ENCODE results near the gene ITPRIP.
A peak's percentile ranks its signal among the peaks of the same experiment; 100 is the strongest.

Gene ITPRIP

DNA sequence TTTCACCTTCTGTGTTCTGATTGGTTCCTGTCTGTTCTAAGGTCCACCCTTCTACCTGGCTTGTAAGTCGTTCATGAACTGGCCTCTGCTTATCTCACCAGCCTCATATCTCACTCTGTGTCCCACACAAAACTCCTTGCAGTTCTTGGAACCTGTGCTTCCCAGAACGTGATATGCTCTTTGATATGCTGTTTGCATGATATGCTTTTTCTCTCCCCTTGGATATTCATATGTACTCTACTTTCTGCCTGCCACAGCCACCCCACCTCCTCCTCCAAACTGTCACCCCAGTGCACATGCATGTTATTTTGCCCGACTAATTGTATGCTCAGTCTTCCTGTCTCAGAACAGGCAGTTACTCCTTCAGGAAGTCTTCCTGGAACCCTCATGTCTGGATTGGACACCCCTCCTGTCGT, 1.9 kb upstream of the ITPRIP start:
- DNase-seq: no peak

DNA sequence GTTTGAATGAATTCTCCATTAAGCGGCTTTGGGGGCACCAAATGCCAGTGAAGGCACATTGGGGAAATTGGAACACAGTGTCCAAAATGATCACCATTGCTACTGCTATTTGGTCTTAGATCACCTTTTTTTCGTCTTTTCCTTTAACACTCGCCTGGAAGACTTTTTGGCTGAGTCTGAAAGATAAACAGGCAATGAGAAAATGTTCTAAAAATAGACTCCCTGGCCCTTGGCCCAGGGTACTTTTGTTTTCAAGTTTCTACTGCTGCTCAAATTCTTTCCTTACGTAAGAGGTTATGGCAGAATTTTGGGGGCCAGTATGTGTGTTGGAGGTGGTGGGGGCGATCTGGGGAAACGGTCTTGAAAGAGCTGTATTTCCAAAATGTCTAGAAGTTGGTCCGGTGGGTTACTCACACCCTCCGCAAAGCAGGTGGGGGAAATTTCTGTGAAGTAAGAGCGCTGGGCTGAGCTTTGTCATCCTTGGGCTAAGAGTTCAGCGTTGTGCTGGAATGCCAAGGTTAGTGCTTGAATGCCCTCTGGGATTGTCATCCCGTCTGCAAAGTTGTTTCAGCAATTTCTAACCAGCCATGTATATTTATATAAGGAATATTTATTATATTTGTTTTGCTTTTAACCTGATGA, 1.3 kb upstream of the ITPRIP start:
- no peak for DNase-seq

DNA sequence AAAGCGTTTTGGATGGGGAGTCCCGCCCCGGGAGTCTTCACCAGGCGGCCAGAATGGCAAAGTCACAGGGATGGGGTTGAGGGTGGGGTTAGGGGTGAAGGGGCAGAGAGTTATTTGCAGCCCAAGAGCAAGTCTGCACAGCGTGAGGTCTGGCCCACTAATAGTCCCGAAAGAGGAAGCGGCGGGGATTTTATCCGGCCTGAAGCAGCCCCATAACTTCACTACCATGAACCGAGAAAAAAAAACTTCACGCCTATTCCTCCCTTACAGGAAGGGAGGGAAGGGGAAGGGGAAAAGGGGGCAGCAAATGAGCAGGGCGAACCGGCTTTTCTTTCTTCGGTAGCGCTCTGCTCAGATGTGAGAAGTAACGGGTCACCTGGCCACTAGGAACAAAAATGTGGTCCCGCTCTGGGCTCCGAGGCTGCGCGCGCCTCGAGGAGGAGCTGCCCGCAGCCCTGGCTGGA, 712 bp downstream of the ITPRIP start:
- DNase-seq: no peak

DNA sequence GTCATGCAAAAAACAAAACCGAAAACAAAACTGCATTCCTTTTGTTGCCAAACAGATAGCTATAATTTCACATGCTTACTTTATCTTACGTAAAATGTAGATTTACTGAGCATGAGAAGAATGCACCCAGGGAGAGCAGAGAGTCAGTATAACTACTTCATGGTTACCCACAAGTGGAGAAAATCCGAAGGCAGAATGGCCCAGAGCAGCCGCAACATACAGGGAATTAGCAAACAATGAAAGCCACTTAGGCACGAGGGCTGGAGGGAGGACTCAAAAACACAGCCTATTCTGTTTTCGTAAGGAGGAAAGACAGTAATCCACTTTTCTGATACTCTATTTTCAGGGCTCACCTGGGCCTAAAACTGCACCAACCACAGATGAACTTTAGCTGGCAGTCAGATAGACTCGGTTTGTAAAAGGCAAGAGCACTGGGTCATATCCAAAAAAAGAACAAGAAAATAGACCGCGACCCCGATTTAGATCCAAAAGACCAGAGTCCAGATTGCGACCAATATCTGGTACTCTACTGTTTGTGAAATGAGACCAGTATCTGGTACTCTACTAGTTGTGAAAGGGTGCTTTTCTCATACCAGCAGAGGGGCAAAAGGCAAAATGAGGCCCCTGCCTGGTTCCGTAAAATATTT, 1.3 kb downstream of the ITPRIP start:
- no peak for DNase-seq

DNA sequence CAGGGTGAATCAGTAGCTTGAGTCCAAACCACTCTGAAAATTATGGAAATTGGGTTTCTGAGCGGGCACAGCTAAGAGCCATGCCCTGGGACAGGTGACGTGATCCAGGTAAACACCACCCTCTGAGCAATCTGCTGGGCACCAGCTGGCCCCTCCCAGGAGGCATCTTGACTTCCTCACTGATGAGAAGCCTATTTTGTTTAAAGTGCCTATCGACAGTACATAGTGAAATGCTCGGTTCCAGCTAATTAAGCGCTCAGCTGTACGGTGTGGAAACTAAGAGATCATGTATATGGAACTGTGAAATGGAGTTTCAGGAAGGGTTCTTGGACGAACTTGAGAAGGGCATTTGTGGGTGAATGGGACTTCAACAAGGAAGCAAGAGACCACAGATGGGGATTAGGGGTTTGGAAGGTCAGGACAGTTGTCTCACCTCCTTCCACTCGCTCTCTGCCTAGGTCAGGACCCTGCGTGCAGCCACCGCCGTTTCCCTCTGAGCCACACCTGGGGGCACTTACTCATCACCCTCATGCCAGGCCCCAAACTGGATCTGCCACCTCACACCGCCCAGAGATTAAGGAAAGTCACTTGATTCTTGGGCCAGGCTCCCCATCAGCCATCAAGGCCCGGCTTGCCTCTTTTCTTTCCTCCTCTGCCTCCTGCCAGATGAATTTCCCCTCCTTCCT, 3.2 kb downstream of the ITPRIP start:
- peak; percentile 5 to 62 for DNase-seq

DNA sequence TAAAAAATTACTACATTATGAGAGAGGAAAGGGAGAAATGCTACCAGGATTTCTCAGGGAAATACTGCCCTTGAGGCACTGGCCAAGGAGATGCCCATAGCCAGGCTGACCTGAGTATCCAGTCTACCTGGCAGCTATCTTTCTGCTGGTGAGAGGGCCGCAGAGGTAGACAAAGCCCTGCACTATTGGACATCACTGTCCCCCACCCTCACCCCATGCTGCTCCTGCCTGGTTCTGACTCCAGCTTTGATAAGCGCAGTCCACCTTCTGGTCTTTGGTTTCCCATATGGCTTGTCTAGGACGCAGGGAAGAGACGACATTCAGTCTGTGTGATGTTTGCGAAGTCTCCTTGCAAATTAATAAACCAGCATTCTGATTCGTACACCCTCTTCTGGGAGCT, 3.7 kb downstream of the ITPRIP start:
- peak in 1 of 2 experiments; percentile 41 for DNase-seq

DNA sequence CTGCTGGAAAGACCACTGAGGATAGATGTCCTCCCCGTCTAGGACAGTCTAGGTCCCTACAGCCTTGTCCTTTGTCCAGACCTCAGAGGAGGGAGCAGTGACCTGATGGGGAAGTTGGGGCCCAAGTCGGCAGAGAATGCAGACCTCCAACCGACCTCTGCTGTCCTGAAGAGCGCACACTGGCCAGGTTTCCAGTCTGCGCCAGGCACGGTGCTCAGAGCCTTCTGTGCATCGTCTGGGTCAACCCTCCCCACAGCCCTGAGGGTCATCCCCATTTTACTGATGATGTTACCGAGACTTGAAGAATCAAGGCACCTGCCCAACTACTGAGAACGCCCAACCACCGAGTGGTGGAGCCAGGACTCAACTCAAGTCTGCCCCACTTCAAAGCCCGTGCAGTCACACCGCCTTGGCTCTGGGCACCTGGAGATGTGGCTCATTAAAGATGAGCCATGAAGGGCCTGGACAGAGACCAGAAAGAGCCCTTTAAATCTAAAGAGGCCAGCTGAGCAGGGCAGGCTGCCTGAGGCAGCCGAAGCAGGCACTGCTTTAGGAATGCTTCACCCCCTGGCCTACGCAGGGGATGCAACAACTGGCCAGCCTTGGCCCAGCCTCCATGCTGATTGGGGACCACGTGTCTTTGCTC, 4.4 kb downstream of the ITPRIP start:
- no peak for DNase-seq

DNA sequence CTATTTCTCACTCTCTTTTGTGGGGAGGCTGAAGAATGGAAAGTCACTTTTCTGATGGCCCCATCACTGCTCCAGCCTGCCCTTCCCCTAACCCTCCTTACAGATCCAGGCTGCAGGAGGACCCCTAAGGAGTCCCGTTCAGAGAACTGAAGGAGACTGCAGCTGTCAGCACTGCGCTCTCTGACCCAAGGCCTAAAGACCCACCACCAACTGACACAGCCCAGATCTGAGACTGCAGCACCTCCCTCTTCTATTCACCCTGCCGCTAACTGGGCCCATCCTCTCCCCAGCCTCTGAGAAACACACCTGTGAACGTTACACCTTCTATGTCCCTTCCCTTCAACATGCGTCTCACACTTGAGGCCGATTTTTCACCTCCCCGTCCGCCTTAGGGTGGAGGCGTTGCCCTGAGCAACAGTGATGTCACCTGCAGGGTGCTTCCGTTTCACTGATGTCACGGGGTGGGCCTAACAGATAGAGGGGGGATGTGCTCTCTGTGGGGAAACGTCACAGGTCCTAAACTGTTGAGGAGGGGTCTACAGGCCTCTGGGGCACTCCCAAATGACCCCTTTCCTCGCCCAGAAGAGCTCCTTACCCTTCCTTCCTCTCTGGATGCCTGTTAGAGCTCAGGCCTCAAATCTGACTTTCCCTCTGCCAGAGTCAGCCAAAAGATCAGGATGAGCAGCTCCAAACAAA, 5.1 kb downstream of the ITPRIP start:
- no peak for DNase-seq

DNA sequence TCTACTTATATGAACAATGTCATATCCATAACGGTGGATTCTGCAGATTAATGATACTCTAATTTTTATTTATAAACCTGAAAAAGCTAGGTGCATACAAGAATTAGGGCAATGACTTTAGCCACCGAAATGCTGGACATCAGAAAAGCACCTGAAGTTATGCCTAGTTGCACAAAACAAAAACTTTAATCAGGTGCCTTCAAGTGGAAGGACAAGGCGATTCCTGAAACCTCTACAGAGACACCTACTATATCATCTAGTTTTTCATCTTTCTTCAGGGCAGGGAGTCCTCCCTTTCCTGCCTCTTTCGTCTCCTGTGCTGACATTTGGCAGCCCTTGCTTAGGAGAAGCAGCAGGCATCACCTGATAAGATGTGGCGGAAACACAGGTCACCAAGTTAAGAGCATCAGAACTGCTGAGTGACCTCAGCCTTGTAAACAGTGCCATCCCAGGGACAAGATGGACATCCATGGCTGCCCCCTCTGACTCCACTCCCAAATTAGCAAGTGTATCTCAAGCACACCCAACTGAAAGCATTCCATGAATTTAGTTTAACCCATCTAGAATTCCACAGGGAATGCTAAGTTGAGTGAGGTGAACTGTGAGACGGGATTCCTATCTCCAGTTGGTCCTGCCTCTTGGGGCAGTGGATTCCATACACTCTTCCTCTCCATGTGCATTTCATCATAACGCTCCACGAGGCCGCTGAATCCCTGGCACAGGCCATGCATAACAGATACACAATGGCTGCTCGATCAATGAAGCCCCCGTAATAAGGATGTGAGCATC, 5.8 kb downstream of the ITPRIP start:
- DNase-seq: no peak

DNA sequence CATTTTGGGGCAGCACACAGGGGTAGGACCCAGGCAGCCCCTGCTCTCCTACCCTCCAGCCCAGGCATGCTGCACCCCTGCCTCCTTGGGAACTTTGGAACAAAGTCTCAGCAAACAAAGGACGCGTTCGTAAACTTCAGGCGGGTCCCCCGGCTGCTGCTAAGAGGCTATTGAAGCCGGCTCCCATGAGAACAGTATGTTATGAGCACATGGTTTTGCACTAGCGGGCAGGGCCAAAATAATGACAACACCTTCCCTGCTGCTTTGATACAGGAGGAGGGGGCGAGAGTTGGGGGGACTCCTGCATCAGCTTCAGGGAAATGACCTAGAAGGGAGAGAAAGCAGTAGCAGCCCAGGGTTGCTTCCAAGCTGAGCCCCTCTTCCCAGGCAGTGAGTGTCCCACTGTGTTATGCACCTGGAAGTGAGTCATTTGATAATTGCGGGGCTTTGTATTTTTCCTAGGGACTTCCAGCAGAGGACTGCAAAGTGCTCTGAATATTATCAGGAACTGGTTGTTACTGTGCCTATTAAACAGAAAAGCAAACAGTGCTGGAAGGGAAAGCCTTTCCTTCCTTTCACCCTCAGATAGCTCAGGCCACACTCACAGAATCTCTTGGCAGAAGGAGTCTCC, 6.9 kb downstream of the ITPRIP start:
- no peak for DNase-seq

DNA sequence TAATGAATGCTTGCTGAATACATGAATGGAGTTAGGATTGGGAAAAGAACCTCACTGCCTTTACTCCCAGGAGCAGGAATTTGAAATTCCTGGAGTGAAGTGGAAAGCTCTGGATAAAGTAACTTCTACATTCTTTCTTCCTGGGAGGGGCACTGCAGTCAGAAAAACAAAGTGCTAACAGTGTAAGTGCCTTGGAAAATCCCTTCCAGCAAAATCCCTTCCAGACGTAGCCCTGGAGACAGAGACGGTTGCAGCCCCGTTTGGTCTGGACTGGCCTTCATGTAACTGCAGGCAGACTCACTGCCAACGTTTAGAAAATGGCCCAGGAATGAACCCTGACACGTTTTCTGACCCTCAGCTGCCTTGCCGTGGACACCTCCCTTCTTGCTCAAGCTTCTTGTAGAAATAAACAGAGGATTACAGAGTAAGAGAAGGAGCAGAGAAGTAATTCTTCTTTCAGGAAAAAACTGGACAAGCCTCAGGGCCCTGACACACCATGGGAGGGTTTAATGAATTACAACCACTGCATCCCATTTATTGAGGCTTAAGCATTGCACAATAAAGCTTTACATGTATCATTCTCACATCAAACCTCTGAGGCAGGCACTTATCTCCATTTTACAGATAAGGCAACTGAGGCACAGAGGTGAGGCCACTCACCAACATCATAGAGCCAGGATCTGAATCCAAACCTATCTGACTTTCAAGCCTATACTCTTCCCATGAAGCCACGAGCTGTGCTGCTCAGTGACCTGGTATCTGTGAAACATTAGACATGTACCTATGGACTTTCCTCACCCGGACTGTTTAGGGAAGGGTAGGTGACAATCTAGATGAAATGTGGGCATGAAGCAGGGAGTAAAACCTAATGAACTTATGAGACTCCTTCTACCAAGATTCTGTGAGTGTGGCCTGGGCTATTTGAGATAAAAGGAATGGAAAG, 7.8 kb downstream of the ITPRIP start:
- DNase-seq: no peak

DNA sequence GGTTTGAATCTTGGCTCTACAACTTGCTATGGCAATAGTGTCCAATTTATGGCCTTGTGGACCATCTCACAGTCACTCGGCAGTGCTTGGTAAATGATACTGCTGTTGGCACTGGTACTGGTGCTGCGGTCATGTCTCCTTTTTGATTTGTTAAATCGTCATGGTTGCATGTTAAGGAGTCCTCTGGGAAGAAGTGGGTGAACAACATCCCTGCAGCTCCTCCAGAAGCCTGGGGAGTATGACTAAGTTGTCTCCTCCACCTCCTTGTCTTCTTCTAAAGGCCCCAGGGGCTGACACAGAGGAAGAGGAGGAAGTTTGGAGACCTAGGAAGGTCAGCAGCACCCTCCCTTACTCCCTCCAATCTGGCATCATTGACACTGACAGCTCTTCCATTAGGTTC, 8.5 kb downstream of the ITPRIP start:
- no peak for DNase-seq

DNA sequence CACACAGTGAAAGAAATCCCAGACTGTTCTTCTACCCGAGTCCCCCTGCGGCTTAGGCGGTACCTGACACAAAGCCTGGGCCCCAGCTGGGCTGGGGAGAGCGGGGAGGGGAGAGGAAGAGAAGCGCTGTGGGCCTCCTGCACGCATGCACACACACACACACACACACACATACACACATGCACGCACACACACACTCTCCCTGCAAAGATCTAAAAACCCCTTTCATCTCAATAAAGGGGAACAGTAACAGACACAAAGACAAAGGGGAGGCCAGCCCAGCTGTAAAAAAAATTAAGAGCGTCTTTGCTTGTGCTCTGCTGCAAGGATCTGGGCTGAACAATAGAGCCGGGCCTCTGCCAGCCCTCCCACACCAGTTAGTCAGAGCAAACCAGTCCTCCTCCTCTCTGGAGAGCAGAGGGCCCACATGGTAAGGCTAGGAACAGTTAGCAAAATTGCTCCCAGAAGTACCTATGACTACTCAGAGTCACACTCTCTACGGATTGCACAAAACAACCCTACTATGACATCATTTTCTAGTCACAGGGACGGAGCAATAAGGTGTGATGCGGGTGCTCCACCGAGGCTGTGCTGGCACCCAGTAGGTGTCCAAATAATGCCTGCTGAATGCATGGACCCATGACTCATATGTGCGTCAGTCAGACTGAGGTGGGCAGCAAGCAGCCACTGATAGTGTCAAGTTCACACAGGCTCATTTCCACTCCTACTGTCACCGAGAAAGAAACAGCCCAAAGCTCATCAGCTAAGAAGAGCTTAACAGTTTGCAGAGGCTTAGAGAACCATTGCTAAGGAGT, 9.2 kb downstream of the ITPRIP start:
- no peak for DNase-seq

DNA sequence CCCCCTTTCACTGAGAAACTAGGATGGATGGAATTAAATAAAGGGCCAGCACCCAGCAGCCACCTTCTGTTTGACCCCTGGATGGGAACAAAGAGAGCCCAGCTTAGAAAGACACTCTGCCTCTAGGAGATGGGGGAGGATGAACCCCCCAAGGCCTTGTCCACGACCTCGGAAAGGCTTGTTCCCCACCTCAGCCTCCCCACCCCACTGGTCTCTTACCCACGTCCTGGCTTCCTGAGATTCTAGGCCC, 9.7 kb downstream of the ITPRIP start:
- no peak for DNase-seq

DNA sequence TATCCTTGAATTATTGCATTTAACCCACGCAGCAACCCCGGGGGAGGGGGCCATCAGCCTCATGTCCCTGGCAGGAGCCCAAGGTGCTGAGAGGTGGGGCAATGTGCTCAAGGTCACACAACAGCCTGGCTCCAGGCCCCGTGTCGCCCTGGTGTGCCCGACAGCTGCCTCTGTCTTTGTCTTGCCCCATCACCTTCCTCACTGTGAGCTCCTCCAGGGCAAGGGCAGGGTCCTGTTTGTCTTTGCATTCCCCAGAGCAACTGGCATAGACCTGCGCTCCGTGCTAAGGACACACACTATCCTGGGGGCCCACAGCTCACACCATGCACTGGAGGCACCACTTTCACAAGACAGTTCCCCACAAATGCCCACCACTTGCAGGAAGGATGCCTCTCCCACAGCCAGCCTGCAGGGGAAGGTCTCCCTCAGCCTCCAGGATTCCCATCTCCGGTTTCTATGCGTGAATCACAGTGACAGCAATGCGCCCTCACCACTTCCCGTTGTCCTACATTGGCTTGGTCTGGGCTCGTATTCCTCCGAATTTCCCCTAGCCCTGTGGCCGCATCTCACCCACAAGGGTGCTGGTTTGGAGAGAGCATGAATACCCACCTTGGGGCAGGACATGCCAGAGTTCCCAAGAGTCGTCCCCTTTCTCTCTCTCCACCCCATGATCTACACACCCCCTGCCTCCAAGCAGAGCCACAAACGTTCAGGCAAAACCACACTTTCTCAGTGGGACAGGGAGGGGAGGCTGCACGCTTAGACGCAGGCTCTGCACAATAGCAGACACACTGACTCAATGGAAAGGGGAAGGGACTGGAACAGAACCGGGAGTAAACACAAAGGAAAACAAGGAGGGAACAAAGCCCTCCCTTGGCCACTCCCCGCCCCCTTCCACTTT, 10.3 kb downstream of the ITPRIP start:
- DNase-seq: no peak

DNA sequence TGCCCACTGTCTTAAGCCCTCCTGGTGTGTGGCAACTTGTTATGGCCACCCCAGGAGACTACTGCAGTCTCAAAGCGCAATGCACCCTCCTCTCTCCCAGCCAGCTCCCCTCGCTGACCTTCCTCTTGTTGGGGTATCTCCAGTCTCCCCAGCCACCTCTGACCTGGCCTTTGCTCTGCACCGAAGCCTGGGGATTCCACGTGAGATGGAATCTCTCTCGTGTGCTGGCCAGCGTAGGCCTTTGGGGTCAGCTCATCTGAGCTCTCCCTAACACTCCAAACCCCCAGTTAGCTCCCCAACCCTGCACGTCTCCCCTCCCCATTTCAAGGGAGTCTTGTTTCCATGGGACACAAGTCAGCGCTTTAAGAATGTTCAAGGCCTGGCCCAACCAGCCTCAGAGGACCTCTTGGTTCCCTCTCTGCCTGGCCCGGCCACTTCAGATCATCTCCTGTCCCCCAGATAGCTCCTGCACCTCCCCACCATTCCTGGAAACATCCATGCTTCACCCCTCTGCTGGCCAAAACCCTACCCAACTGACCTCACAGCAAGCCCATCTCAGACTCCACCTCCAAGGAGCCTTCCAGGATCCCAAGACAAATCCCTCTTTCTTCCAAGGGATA, 11.2 kb downstream of the ITPRIP start:
- no peak for DNase-seq

DNA sequence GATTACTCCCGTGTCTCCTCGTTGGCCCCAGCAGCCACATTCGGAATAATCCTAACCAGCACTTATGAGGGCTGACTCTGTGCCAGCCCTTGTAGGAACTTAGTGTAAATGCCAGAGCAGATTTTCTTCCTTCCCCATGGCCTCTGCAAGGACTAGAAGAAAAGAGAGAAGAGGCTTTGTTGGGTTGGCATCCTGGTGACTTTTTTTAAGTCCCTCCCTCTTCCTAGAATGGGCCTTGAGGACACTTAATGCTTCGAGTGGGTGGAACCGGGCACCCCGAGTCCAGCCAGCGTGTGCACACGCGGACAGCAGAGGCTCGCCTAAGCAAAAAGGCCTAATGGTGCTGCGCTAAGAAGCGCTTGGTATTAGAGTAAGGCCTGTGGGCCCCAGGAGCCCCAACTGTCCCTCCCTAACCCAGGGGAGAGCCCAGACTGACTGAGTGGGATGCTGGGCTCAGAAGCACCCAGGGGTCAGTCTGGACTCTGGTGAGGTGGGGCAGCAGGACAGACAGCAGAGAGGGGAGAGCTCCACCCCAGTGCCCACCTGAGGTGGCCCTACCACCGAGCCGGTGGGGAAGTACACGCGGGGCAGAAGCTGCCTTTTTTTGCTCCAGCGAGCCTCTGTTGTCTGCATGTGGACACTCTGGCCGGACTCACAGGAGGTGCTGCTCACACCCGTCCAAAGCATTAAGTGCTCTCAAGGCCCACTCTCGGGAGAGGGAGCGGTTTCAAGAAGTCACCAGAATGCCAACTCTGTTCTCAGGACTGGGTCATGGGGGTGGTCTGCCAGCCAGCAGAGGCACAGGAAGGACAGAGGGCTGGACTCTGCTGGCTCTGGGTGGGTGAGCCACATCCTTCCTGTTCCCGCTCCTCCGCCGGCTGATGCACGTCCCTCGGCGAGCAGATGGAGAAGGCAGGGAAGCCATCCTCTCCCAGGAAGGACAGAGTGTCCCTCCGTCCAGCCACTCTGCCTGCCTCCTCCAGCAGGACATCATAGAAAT, 12.5 kb downstream of the ITPRIP start:
- no peak for DNase-seq
